GM21737 (cell line): Measurements from ENCODE around the gene FOSL1.

Experiments
- ATAC-seq: cut with Tn5 transposase; IDR thresholded peaks from one replicate; pipeline ENCODE4 v1.9.1; 2021; ENCODE audit warnings: mild to moderate bottlenecking, moderate library complexity; ENCODE audit not compliant: unreplicated experiment

Gene FOSL1

DNA sequence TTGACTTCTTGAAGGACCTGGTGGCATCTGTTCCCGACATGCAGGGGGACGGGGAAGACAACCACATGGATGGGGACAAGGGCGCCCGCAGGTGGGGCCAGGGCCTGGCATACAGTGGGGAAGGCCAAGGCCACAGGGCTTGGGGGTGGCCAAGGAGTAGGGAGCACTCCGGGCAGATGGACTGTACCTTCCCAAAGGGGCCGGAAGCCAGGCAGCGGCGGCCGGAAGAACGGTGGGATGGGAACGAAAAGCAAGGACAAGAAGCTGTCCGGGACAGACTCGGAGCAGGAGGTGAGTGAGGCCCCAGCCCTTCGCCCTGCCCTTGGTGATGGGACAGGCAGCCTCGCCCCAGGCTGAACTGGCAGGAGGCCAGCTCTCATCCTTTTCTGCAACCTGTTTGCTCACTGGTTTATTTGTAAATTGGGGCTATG is 20.2 kb upstream of the FOSL1 start:
- ATAC-seq, result no peak

GRCh38 chr11:65919573-65920371 is 19.6 kb upstream of the FOSL1 start:
- peak; percentile 22 for ATAC-seq

DNA sequence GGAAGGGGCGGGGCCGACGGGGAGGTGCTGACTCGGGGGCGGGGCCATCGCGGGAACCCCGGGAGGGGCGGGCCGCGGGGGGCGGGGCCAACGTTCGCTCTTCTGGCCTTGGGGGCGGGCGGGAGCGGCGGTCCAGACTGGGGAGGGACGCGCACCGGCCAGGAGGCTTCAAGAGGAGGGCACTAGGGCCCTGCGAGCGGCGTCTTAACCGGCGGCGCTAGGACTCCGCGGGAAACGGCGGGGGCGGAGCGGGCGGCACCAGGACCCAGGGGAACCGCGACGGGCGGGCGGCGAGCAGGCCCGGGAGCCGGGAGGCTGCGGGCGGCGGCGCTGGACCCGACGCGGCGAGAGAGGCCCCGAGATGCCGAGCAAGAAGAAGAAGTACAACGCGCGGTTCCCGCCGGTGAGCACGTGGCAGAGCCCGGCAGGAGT is 19.0 kb upstream of the FOSL1 start, which contains the start of gene DRAP1:
Gene DRAP1, plus strand, starts transcription at position 286 of the 432 bp plus-strand sequence. Its CDS starts 76 bp downstream, at position 362.
- peak; percentile 77 for ATAC-seq

DNA sequence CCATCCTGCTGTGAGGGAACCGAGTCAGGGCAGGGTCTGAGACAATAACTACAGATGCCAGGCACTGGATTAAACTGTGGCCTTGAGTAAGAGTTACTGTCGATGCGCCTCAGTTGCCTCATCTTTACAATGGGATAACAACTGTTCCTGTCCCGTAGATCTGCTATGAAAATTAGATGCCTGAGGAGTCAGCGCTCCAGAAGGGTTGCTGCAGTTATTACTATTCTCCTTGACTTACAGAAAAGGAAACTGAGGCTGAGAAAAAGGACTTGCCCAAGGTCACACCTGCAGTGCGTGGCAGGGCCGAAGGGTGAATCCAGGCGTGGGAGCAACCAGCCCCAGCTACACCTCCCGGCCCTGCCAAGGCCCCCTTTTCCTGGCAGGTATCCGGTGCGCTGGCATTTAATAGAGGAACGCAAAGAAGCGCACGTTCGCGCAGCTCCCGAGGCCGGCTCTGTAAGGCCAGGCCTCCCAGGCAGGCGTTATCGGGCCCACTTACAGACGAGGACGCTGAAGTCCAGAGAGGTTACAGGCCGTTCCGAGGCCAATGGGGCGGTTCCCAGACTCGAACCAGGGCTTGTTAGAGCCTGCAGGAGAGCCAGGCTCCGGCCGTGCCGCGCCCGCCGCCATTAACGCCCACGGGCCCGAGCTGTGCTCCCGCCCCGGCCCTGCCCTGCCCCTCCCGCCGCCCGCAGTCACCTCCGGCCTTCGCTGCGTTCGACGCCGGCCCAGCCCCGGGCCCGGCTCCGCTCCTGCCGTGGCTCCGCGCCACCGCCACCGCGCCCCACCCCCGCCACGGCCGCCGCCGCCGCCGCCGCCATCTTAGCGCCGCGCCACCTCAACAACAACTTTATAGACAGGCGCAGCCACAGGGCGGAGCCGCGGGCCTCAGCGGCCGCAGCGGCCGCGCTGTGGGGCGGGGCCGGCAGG is 18.3 kb upstream of the FOSL1 start, which contains the start of gene C11orf68:
Gene C11orf68, minus strand, starts transcription at position 852 of the 930 bp plus-strand sequence. Its CDS starts 31 bp downstream, at position 821.
- ATAC-seq, result peak; percentile 47

- no peak for ATAC-seq
Measured at GRCh38 chr11:65917434-65918210, 17.4 kb upstream of the FOSL1 start.

DNA sequence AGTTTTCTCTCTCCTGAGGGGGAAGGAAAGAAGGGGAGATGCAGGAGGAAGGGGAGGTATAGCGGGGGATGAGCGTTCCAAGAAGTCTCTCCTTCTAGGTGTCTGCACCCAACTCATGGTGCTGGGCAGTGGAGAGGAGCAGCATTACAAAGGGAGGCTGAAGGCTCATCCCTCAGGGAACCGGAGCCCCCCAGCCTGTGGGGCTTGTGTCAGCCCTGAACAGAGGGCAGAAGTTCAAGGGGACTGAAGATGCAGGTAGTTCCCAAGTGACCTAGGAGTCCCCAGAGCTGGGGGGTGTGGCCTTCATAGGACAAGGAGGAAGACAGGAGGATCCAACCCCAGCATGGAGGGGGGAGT is 16.9 kb upstream of the FOSL1 start:
- ATAC-seq, result no peak

DNA sequence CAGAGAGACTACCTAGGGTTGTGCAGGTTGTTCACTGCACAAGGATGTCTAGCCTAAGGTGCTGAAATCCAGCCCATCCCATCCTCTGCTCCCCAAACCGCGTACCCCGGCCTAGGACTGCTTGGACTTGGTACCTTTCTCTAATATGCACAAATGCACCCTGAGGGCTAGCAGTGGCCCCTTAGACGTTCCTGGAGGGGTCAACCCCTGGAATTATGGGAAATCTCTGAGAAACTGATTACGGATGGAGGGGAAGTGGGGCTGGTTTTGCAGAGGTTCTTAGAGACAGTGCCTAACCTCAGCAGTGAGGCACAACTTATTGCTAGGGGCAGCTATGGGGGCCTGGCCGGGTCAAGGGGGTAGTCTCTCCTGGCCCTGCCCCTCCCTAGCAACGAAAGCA is 16.2 kb upstream of the FOSL1 start:
- ATAC-seq, result no peak

DNA sequence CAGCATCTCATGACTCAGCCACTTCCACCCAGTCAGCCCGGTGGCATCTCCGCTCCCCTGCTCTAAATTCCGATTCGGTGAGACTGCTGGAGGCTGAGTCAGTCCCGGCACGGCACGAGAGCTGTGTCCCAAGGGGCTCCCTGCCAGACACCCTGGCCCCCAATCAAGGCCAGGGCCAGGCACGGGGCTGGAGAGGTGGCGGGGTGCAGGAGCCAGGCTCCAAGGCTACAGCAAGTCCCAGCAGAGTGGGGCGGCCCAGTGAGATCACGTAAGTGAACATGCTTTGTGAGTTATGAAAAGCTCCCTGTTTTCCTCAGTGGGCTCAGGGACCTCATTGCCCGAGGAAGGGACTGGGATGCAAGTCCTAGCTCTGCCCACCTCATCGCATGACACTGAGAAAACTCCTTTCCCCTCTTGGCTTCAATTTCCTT is 15.6 kb upstream of the FOSL1 start:
- ATAC-seq, result no peak

DNA sequence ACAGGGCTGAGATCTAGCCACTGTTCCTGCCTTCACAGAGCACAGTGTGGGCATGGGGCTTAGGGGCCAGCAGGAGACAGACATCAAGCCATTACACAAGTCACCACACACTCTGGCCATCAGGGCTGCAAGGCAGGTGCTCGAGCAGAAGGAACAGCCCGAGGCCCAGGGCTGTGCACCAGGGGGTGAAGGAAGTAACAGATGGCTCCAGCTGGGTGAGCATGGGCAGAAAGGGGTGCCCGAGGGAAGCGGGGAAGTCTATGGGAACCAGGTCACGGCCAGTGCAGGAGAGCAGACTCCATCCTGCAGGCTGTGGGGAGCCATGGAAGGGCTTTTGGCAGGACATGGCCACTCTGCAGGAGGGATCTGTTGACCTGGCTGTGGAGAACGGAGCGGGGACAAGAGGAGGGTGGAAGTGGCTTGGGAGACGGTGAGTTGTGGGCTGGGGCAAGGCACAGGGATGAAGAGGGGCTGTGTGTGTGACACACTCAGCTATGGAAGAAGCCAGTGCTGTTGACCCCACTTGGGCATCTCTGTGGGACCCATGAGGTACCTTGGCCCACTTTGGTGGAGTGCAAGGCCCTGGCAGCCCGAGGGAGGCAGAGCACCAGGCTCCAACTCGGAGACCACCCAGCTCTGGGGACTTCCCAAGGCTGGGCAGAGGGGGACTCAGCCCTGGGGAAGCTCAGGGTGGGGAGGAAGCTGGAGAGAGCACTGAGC is 15.1 kb upstream of the FOSL1 start:
- ATAC-seq, result no peak

DNA sequence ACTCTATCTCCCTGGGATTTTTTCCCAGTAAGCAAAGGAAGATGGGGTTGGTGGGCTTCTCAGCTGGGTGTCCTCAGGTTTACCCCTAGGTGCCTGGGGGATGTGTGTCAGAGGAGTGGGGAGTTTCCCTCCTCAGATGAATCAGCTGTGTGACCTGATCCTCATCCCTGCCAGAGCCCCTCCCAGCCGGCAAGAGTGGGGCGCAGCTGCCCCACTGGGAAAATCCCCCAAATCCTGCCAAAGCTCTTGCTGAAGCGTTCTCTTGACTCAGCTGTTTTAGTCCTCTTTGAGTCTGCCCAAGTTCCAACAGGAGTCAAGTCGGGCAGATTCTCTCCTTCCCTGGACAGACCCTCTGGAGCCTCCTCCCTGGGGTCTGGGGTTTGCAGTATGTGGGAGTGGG is 12.7 kb upstream of the FOSL1 start:
- no peak for ATAC-seq

DNA sequence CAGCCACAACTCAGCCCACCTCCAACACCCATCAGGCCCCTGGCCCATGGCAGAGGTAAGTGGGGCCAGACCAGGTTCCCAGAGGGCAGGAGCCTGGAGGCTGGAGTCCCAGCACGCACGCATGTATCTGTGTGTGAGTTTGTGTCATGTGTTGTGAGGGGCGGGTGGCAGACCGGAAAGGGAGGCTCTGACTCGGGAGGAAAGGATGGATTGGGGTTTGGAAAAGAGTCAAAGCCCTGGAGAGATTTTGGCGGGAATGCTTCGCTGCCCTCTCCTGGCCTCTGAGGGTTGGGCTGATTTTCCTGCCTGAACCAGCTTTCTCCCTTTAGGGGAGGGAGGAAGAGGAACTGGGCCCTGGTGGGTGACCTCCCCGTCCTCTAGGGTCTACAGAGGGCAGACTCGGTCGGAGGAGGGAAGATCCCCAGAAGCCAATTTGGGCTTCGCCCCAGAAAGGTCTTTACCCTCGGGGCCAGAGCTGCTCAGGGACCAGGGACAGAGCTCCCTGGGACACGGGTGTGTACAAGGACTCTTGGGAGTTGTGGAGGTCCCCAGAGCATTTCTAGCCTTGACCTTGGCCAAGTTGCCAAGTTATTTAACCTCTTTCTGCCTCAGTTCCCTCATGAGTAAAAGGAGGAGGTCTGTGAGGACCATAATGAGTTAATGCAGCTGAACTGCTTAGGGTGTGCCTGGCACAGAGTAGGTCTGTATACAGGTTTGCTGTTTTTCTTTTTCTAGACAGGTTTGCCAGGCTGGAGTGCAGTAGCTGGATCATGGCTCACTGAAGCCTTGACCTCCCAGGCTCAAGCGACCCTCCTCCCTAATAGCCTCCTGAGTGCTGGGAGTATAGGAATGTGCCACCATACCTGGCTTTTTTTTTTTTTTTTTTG is 11.7 kb upstream of the FOSL1 start:
- no peak for ATAC-seq

DNA sequence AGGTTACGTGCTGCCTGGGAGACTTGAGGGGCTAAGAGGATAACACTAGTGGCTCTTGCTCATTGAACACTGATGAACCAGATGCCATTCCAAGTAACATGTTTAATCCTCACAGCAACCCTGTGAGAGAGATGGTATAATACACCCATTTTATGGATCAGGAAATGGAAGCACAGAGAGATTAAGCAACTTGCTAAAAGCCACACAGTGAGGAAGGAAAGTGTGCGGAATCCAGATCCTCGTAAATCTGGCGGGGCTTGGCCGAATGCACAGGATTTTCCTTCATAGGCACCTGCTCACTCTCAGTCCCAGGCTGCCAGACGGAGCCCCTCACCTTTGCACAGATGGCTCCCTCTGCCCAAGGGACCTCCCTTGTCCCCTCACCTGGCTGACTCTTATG is 7.7 kb upstream of the FOSL1 start:
- ATAC-seq, result no peak

DNA sequence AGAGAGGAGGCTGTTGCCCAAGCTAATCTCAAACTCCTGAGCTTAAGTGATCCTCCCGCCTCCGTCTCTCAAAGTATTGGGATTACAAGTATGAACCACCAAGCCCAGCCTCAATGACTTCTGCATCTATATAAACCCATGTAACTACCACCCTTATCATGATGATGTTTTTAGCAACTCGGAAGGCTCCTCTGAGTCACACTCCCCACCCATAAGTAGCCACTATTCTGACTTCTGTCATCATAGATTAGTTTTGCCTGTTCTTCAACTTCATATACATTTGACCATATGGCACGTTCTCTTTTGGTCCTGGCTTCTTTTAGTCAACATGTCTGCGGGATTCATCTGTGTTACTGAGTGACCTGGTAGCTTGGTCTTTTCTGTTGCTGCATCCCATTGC is 6.4 kb upstream of the FOSL1 start:
- no peak for ATAC-seq

GRCh38 chr11:65903715-65904114 is 3.5 kb upstream of the FOSL1 start:
- ATAC-seq, result no peak

DNA sequence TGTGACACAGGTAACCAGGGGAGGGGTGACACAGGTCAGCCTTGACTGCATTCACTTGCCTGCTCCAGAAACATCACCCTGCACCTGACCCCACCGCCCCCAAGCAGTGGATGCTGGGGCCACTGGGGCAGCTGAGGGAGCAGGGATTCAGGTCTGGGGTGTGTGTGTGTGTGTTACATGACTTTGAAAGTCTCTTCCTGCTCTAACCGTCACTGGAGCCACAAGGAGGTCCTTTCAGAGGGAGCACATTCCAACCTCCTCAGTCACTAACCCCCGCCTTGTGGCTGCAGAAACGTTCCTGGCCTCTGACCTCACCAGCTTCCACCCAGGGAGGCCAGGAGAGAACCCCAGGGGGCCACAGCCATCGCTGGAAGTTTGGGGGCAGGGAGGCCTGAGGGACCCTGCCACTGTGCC is 2.9 kb upstream of the FOSL1 start:
- no peak for ATAC-seq

GRCh38 chr11:65900899-65901180 is 652 bp upstream of the FOSL1 start:
- ATAC-seq, result no peak

DNA sequence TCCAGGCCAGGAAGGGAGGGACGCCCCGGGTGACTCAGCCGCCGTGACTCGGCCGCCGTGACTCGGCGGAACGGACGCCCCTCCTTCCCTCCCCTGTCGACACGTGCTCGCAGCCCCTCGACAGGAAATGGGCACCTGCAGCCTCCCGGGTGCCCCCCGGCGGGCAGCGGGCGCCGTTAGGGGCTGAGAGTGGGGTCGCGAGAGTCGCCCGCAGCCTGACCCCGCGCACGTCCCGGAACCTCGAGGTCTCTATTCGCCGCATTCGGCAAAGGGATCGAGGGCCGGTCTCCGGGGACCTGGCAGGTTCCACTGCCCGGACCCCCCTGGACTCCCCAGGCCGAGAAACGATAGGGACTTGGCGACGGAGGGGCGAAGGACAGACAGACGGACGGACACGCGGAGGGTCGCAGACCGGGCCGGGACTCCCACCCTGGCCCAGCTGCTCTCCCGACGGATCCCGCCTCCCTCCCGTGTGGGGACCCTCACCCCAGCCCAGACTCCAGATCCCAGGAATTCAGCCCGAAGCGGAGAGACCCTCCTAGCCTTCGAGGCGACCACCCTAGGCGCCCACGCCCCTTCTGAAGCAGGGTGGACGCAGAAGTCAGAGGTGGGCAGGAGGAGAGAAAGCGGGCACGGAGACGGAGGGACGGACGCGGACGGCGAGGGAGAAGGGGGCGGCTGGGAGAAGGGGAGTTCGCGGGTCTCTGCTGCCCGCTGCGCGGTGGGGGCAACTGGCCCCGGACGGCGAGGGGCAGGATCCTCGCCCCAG is 648 bp downstream of the FOSL1 start:
- ATAC-seq, result no peak

GRCh38 chr11:65898656-65899355 is 1.4 kb downstream of the FOSL1 start:
- no peak for ATAC-seq
